Adrenal gland (tissue), 12 donors: ENCODE results near the gene DENND10. TPM values are rescaled to one million over a fixed set of nuclear protein-coding genes. Genes with fewer than 3 reads are reported as not detected.

Experiments
- DNase-seq, 7 donors: peaks; one replicate each; pipeline ENCODE4 v3.0.0-alpha.2; 2019 to 2020
- H3K27ac ChIP-seq, 5 donors: fragments of 200-600 bp; sonication (generic) in 4 of 5; 1 replicate in 3 of 5; 2 replicates in 2 of 5; pipeline versions ENCODE4 v1.5.1 to v1.8.0; 2016 to 2020; ENCODE audit warnings: mild to moderate bottlenecking in 1 of 5
- H3K27me3 ChIP-seq: fragments of 200-600 bp; 2 replicates; pipeline ENCODE4 v1.8.0; 2021
- H3K36me3 ChIP-seq, 2 donors: fragments of 200-600 bp; replicated peaks in 1 of 2; 1 replicate in 1 of 2; 2 replicates in 1 of 2; pipeline versions ENCODE4 v1.5.1 to v1.8.0; 2018 to 2022
- H3K4me1 ChIP-seq, 2 donors: fragments of 200-600 bp; replicated peaks in 1 of 2; 1 replicate in 1 of 2; 2 replicates in 1 of 2; pipeline versions ENCODE4 v1.5.1 to v1.8.0; 2018 to 2021
- H3K4me3 ChIP-seq, 4 donors: fragments of 200-600 bp; sonication (generic) in 3 of 4; one replicate each; pipeline ENCODE4 v1.5.1; 2016 to 2018
- H3K9me3 ChIP-seq, 3 donors: fragments of 200-600 bp; sonication (generic) in 1 of 3; replicated peaks in 1 of 3; 1 replicate in 2 of 3; 2 replicates in 1 of 3; pipeline versions ENCODE4 v1.5.1 to v1.8.0; 2016 to 2021
- POLR2A ChIP-seq, 2 donors: fragments of 450-650 bp; IDR thresholded peaks; one replicate each; pipeline ENCODE4 v1.6.1; 2017; ENCODE audit warnings: antibody characterized with exemption in 2 of 2, mild to moderate bottlenecking in 2 of 2, moderate library complexity in 1 of 2
- WGBS, 4 donors: extraction: QIAGEN DNeasy Blood & Tissue Kit in 2 of 4; methylation state at CpG; one replicate each; pipeline versions ENCODE4 v1.1.5 to v1.1.7; 2013 to 2017; 5-methylcytosine and 5-hydroxymethylcytosine counted together
- intact Hi-C, 2 donors: fragments of 100-400 bp; cut with DNase I; formaldehyde crosslinking; loops; one replicate each; pipeline versions ENCODE4 v1.14.1 to v1.15.0; 2022 to 2023
- polyA plus RNA-seq, 3 donors: library from polyadenylated mRNA; stranded (reverse); fragments of 200-250 nt in 2 of 3; fragments of 350-450 nt in 1 of 3; fragmentation: Illumina TruSeq in 1 of 3; extraction: RNeasy Lipid Tissue Mini Kit (QIAGEN cat#74804) in 1 of 3; gene quantifications; one replicate each; pipeline ENCODE4 v1.2.3, GENCODE V29; 2013 to 2014
- total RNA-seq, 9 donors: library from RNA; depleted of rRNA in 4 of 9; stranded (reverse); fragments of >200 nt in 4 of 9; fragments of 120-200 nt in 1 of 9; fragmentation: NEBNext Ultra II Directional in 1 of 9; extraction: Animal tissue kit (Norgen Biotek cat#: 25700) in 1 of 9; gene quantifications; one replicate each; pipeline versions ENCODE4 v1.1.0 to v1.2.4, GENCODE V29; 2013 to 2023
- TF ChIP-seq, protein P1 (sequence below), 6 experiments: fragments of 450-650 bp in 4 of 6; fragments of 200-600 bp in 2 of 6; sonication (generic) in 1 of 6; IDR thresholded peaks; 1 replicate in 5 of 6; 2 replicates in 1 of 6; pipeline versions ENCODE4 v1.5.1 to v1.8.0; 2016 to 2021; ENCODE audit warnings: antibody characterized with exemption in 6 of 6, mild to moderate bottlenecking in 2 of 6, moderate library complexity in 1 of 6
- donor health status: healthy with polysubstance abuse.
- donor health status: Bipolar disorder and iron deficiency.
- donor health status: DM: yes; HTN: yes; CAD: no.
- donor health status: DM: no; HTN: no; CAD: no.
- donor health status: DM: no; HTN: no; CAD: no.
- donor health status: DM: yes; HTN: yes; CAD: no.

The DENND10 gene
- total and polyA plus RNA-seq, 12 donors: 10.3 to 65.3 (median 41.9) TPM

- Histone ChIP-seq H3K4me3 (no peak overlapping the region), H3K27me3 (no peaks in the 10 kb centered on the region), H3K9me3 (no peaks in the 10 kb centered on the region), H3K4me1 (peaks cover 6 to 11% of the 10 kb centered on the region in 2 donors), H3K36me3 (no peaks in the 10 kb centered on the region), H3K27ac (peak overlapping the region in 1 of 5 donors; percentile 58)
- WGBS, 4 donors: 58 to 79% (median 69%) methylated on average over 1 to 3 of the region's 3 CpGs
- TF ChIP-seq POLR2A (IDR thresholded peaks at IDR 0.05): no peak
- TF ChIP-seq, protein P1, sequence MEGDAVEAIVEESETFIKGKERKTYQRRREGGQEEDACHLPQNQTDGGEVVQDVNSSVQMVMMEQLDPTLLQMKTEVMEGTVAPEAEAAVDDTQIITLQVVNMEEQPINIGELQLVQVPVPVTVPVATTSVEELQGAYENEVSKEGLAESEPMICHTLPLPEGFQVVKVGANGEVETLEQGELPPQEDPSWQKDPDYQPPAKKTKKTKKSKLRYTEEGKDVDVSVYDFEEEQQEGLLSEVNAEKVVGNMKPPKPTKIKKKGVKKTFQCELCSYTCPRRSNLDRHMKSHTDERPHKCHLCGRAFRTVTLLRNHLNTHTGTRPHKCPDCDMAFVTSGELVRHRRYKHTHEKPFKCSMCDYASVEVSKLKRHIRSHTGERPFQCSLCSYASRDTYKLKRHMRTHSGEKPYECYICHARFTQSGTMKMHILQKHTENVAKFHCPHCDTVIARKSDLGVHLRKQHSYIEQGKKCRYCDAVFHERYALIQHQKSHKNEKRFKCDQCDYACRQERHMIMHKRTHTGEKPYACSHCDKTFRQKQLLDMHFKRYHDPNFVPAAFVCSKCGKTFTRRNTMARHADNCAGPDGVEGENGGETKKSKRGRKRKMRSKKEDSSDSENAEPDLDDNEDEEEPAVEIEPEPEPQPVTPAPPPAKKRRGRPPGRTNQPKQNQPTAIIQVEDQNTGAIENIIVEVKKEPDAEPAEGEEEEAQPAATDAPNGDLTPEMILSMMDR (IDR thresholded peaks at IDR 0.05): no peak
- peak in 1 of 7 donors; percentile 26 for DNase-seq
- intact Hi-C loops: no loop called here
Measured at GRCh38 chr10:119100434-119101238, 3.3 kb upstream of the DENND10 start.

DNA sequence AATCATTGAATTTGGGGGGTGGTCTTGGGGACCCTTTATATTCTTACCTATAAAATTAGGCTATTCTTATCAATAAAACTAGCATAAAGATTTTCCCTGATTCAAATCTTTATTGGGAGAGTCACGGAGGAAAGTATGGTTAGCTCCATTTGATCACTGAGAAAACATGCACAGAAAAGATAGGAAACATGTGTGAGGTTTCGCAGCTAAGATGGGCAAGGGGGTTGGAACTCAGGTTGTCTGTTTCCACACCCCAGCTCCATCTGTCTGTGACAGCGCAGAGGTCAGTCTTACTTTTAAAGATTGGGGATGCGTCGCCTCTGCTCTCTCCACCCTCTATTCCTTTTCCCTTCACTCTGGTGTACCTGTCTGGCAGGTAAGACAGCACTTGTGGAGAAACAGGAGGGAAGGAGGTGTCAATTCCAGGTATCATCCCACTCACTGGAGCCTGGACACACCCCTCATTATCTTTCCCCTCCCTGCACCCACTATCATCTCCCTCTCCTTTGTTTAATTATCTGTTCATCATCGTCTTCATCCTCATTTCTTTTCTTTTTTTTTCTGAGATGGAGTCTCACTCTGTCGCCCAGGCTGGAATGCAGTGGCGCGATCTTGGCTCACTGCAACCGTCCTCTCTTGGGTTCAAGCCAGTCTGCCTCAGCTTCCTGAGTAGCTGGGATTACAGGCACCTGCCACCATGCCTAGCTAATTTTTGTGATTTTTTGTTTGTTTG, 2.4 kb upstream of the DENND10 start:
- TF ChIP-seq POLR2A (IDR thresholded peaks at IDR 0.05): no peak
- TF ChIP-seq, protein P1 (IDR thresholded peaks at IDR 0.05): no peak
- no peaks in the 10 kb centered on the region for H3K27me3 ChIP-seq
- H3K27ac ChIP-seq: no peak overlapping the region
- no peaks in the 10 kb centered on the region for H3K9me3 ChIP-seq
- H3K4me1 ChIP-seq: peaks cover 6 to 11% of the 10 kb centered on the region in 2 donors
- H3K36me3 ChIP-seq: no peaks in the 10 kb centered on the region
- 68 to 75% (median 69%) methylated on average over 10 of the region's 10 CpGs for WGBS, 4 donors
- no peak for DNase-seq
- H3K4me3 ChIP-seq: no peak overlapping the region
- intact Hi-C loops: no loop called here

GRCh38 chr10:119103241-119103902, 541 bp upstream of the DENND10 start:
- H3K27me3 ChIP-seq: no peaks in the 10 kb centered on the region
- H3K4me1 ChIP-seq: peaks cover 6 to 11% of the 10 kb centered on the region in 2 donors
- H3K9me3 ChIP-seq: no peaks in the 10 kb centered on the region
- H3K4me3 ChIP-seq: peak overlapping the region in 1 of 4 donors; percentile 99
- no peak for TF ChIP-seq POLR2A (IDR thresholded peaks at IDR 0.05)
- TF ChIP-seq, protein P1 (IDR thresholded peaks at IDR 0.05): no peak
- intact Hi-C loops: no loop called here
- H3K27ac ChIP-seq: peak overlapping the region in 1 of 5 donors; percentile 26
- 53 to 64% (median 58%) methylated on average over 11 to 12 of the region's 12 CpGs for WGBS, 4 donors
- no peak for DNase-seq
- peaks cover 0 to 7% of the 10 kb centered on the region in 2 donors for H3K36me3 ChIP-seq

GRCh38 chr10:119104654-119105015, 722 bp downstream of the DENND10 start:
- Histone ChIP-seq H3K9me3 (no peaks in the 10 kb centered on the region), H3K27ac (peak overlapping the region in 2 of 5 donors; percentile 57 to 80), H3K36me3 (peaks cover 0 to 20% of the 10 kb centered on the region in 2 donors), H3K4me1 (peaks cover 6 to 11% of the 10 kb centered on the region in 2 donors), H3K4me3 (peak overlapping the region in 3 of 4 donors; percentile 51 to 99 (median 56)), H3K27me3 (no peaks in the 10 kb centered on the region)
- intact Hi-C loops: no loop called here
- DNase-seq: peak in 3 of 7 donors; percentile 17 to 32 (median 17)
- WGBS, 4 donors: 2 to 24% (median 4%) methylated on average over 2 to 22 of the region's 22 CpGs
- TF ChIP-seq, protein P1 (IDR thresholded peaks at IDR 0.05): no peak
- TF ChIP-seq POLR2A (IDR thresholded peaks at IDR 0.05): no peak
